HepG2 (cell line): Measurements from ENCODE around the gene GNAI2. TPM values are rescaled to one million over a fixed set of nuclear protein-coding genes. Genes with fewer than 3 reads are reported as not detected.
A peak's percentile ranks its signal among the peaks of the same experiment; 100 is the strongest.

Experiments
- E2F2 ChIP-seq: sonication (generic); formaldehyde crosslinking; IDR thresholded peaks from 2 replicates; pipeline ENCODE4 v1.4.0; 2020; ENCODE audit warnings: missing genetic modification reagents, borderline replicate concordance
- HOMEZ ChIP-seq: IDR thresholded peaks from 2 replicates; pipeline ENCODE4 v1.6.1; 2016; ENCODE audit warnings: low read depth
- NCOA5 ChIP-seq: sonication (generic); formaldehyde crosslinking; IDR thresholded peaks from 2 replicates; pipeline ENCODE4 v1.4.0; 2020; ENCODE audit warnings: missing genetic modification reagents
- NR0B2 ChIP-seq: sonication (generic); formaldehyde crosslinking; IDR thresholded peaks from 2 replicates; pipeline ENCODE4 v1.4.0; 2020; ENCODE audit warnings: mild to moderate bottlenecking, missing genetic modification reagents
- TBL1XR1 ChIP-seq: fragments of 150-350 bp; IDR thresholded peaks from 2 replicates; pipeline ENCODE4 v1.6.1; 2014; ENCODE audit warnings: borderline replicate concordance, low read length; ENCODE audit not compliant: partially characterized antibody
- U2AF1 ChIP-seq: fragments of 200-400 bp; formaldehyde crosslinking; optimal IDR thresholded peaks from 2 replicates; pipeline ENCODE3; 2017; ENCODE audit warnings: mild to moderate bottlenecking, low read depth, low read length
- ZNF33B ChIP-seq: sonication (generic); formaldehyde crosslinking; IDR thresholded peaks from 2 replicates; pipeline ENCODE4 v1.5.1; 2020; ENCODE audit warnings: mild to moderate bottlenecking, missing genetic modification reagents
- ZNF432 ChIP-seq: sonication (generic); formaldehyde crosslinking; IDR thresholded peaks from 2 replicates; pipeline ENCODE4 v1.5.0; 2020; ENCODE audit warnings: missing genetic modification reagents, mild to moderate bottlenecking, borderline replicate concordance
- ZNF609 ChIP-seq: sonication (generic); formaldehyde crosslinking; IDR thresholded peaks from 2 replicates; pipeline ENCODE4 v1.4.0; 2020; ENCODE audit warnings: mild to moderate bottlenecking, missing genetic modification reagents, borderline replicate concordance
- ZNF710 ChIP-seq: sonication (generic); formaldehyde crosslinking; IDR thresholded peaks from 2 replicates; pipeline ENCODE4 v1.5.0; 2020; ENCODE audit warnings: mild to moderate bottlenecking, missing genetic modification reagents, borderline replicate concordance
- ZXDC ChIP-seq: sonication (generic); formaldehyde crosslinking; IDR thresholded peaks from 2 replicates; pipeline ENCODE4 v1.5.0; 2020; ENCODE audit warnings: mild to moderate bottlenecking, missing genetic modification reagents
- polyA plus RNA-seq, 8 experiments: library from polyadenylated mRNA; depleted of rRNA in 3 of 8; stranded (reverse) in 7 of 8; unstranded in 1 of 8; fragments of >200 nt; fragmentation: Illumina TruSeq in 4 of 8; extraction: Trizol in 4 of 8; gene quantifications; 2 replicates each; pipeline versions ENCODE4 v1.2.1 to v1.2.3, GENCODE V29; 2011 to 2016; ENCODE audit warnings: low read depth in 4 of 8, missing spikeins in 1 of 8, mixed read lengths in 1 of 8; ENCODE audit not compliant: insufficient read depth in 1 of 8
- total RNA-seq, 5 experiments: library from RNA; depleted of rRNA; stranded (reverse); fragments of >200 nt; fragmentation: Illumina TruSeq; extraction: Trizol; gene quantifications; 2 replicates each; pipeline ENCODE4 v1.2.3, GENCODE V29; 2016; ENCODE audit warnings: low read depth in 1 of 5

GNAI2 gene
- total and polyA plus RNA-seq, 2 of the 13 experiments (the other 11 are each of a cell fraction or from before 2014, with no cell fraction given): 51.1 to 66.2 TPM

GRCh38 chr3:50292159-50293078, 56.4 kb downstream of the GNAI2 start, which contains the start of gene IFRD2 (continued):
- no peak for TF ChIP-seq ZNF609 (CRISPR knock-in tag)
- no peak for TF ChIP-seq NCOA5 (CRISPR knock-in tag)
- TF ChIP-seq TBL1XR1: peak; percentile 96
- no peak for TF ChIP-seq ZNF33B (CRISPR knock-in tag)
- TF ChIP-seq NR0B2 (CRISPR knock-in tag): no peak
- TF ChIP-seq ZXDC (CRISPR knock-in tag): no peak
- TF ChIP-seq E2F2 (CRISPR knock-in tag): peak; percentile 94; the same call in 1 of the 2 replicates
- TF ChIP-seq HOMEZ (CRISPR knock-in tag): peak; percentile 22; the same call in 1 of the 2 replicates
- TF ChIP-seq ZNF710 (CRISPR knock-in tag): peak; percentile 28; the same call in 1 of the 2 replicates
- no peak for TF ChIP-seq U2AF1
- no peak for TF ChIP-seq ZNF432 (CRISPR knock-in tag)
